ENCODE data around the gene ALPL.
"Not testable (repeated sequence)": the region's sequence is repeated elsewhere in the genome, so short reads cannot be mapped to it uniquely, and the experiment has no call there.

DNA sequence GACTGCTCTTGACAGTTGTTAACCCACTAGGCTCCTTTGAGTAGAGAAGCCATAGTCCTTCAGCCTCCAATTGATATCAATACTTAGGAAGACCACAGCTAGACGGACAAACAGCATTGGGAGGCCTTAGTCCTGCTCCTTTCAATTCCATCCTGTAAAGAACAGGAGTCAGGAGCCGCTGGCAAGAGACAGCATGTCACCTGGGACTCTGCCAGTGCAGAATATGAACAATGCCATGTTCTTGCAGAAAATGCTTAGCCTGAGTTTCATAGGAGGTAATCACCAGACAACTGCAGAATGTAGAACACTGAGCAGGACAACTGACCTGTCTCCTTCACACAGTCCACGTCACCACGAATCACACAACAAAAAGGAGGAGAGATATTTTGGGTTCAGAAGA, 25.3 kb upstream of the ALPL start:
- TF ChIP-seq, protein P1, sequence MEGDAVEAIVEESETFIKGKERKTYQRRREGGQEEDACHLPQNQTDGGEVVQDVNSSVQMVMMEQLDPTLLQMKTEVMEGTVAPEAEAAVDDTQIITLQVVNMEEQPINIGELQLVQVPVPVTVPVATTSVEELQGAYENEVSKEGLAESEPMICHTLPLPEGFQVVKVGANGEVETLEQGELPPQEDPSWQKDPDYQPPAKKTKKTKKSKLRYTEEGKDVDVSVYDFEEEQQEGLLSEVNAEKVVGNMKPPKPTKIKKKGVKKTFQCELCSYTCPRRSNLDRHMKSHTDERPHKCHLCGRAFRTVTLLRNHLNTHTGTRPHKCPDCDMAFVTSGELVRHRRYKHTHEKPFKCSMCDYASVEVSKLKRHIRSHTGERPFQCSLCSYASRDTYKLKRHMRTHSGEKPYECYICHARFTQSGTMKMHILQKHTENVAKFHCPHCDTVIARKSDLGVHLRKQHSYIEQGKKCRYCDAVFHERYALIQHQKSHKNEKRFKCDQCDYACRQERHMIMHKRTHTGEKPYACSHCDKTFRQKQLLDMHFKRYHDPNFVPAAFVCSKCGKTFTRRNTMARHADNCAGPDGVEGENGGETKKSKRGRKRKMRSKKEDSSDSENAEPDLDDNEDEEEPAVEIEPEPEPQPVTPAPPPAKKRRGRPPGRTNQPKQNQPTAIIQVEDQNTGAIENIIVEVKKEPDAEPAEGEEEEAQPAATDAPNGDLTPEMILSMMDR (conservative IDR thresholded peaks at IDR 0.05; ENCODE audit: low read depth, low read length): not testable (repeated sequence)
- TF ChIP-seq EZH2 (IDR thresholded peaks at IDR 0.05; ENCODE audit: borderline replicate concordance, low read depth, low read length, poor library complexity, severe bottlenecking): not testable (repeated sequence)
